DMS53 treated with DMSO at 0.1 percent for 48 hours (cell line): ENCODE data around the gene CRYL1.
"Not testable (repeated sequence)": the region's sequence is repeated elsewhere in the genome, so short reads cannot be mapped to it uniquely, and the experiment has no call there.

Experiments used
- DNase-seq: peaks from one replicate; lab custom pipeline; 2025; ENCODE audit not compliant: unreplicated experiment; lab: John Stamatoyannopoulos, UW

Gene CRYL1

DNA sequence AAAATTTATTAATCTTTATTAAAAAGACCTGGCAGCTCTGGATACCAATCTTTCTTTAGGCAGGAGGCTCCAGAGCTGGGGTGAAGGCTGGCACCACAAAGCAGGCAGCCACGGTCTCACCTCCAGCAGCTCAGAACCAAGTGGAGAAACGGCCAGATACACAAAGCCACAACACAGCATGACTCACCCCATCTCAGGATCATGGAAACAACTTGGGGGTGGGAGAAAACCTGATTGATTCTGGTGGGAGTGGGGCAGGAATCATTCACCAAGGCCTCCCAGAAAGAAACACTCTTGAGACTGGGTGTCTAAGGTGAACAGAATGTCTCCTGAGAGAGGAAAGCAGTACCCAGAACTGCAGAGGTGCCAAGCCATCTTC is 64.2 kb downstream of the CRYL1 start:
- DNase-seq, result no peak

DNA sequence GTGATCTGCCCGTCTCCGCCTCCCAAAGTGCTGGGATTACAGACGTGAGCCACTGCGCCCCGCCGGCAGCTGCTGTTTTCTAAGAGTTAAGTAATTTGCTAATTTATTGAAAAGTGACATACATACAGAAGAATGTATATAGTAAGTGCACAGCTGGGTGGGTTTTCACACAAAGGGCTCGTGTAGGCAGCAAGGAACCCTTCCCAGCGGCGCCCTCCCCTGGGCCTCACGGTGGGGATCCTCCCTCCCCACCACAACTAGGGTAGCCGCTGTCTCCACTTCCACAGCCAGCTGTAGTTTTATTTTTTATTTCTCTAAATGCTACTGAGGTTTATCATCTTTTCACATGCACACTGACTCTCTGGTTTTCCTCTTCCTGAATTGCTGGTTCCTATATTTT is 64.9 kb downstream of the CRYL1 start:
- no peak for DNase-seq

DNA sequence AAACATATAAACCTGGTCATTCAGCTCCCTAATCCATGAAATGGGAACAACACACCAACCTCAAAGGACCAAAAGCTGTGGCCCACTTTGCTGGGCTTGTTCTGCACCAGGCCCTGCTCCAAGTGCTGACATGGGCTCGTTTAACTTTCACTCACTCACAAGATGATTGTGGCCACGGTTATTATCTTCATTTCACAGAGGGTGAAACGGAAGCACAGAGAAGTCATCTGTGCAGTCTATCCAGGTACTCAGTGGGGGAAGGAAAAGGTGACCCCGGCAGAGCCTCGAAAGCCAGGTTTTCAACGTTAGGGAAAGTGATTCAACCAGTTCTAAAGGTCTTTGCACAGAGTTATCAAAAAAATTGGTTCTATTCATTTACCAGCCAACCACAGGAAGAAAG is 68.0 kb downstream of the CRYL1 start:
- no peak for DNase-seq

DNA sequence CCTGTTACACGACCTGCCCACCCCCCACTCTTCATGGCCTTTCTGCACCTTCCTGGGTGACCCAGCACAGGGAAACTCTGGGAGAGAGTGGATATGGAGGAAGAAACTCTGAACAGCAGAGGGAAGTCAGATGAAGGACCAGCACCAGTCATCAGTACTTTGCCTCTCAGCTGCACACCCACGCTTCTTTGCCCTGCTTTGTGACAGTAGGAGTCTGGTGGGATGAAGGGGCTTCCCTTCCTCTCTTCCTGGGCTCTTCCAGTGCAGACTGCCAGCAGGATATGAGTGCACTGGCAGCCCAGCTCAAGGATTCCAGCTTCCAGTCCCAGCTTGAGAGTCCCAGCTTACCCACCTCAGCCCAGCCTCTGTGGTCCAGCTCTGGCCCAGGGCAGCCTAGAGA is 68.9 kb downstream of the CRYL1 start:
- no peak for DNase-seq

DNA sequence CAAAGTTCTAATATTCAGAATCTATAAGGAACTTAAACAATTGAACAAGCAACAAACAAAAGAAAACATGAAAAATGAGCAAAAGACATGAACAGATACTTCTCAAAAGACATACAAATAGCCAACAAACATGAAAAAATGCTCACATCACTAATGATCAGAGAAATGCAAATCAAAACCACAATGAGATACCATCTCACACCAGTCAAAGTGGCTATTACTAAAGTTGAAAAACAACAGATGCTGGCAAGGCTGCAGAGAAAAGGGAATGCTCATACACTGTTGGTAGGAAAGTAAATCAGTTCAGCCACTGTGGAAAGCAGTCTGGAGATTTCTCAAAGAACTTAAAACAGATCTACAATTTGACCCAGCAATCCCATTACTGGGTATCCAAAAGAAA is 74.3 kb downstream of the CRYL1 start:
- no peak for DNase-seq

DNA sequence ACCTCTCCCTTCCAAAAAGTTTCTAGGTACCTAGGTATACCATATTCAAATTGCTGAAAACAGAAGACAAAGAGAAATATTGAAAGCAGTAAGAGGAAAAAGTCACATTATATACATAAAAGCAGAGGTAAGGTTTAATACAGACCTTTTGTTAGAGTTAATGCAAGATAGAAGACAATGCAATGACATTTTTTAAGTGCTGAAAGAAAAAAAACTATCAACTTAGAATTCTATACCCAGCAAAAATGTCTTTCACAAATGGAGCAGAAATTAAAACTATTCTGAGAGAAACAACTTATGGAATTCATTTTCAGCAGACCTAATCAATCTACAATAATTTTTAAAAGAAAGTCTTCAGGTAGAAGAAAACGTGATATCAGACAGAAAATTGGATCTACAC is 77.2 kb downstream of the CRYL1 start:
- DNase-seq, result no peak

DNA sequence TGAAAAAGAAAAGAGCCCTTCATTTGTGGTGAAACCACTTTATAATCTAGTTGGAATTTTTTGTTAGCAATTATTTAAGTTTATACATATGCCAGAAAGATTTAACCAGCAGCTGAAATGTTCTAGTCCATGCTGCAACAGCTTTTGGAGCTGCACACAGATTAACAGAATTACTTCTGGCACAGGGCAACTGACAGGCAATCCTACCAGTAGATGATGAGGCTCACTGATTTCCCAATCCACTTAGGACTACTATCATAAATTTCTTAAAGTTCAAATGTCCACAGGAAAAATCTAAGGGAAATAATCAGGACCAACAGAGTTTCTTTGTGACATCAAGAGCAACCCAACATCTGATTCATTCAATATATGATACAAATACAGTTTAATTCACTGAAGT is 78.8 kb downstream of the CRYL1 start:
- no peak for DNase-seq

DNA sequence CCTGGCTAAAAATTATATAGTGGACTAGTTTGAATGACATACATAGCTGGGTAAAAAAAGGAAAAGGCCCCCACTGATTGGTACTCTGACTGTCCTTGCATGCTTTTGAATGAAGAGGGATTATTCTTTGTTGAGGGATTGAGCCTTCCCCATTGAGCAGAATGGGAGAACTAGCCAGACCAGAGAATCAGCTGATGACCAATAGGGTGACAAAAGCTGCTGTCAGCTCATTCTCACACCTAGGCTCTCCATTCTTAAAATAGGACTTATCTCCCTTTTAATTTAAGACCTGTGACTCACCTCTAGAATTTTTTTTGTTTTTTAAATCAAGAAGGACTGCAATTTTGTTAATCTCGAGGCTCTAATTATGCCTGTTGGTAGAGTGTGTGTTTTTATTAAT is 79.3 kb downstream of the CRYL1 start:
- DNase-seq, result no peak

DNA sequence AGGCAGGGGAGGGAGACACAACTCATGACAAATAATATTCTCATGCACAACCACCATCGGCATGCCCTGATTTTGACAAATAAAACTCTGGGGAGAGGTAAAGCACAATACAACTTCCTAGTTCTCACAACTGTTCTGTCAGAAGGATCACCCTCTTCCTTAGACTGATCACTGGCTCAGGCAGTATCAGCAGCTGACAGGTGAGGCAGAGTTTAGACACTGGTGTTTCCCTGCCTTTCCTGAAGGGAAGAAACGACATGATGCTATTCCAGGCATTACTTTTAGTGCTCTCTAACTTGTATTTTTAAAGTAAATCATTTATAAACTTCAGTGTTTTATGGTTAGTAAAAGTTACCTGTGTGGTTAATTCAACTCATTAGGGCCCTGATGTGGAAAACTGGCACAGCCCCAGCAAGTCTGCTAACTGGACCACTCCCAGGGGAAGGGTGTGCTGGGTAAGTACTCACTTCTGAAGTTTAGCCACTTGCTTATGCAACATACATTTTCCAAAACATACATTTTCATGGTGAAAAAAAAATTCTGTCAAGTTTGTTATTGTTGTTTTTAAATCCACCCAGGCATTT is 82.8 kb downstream of the CRYL1 start:
- DNase-seq, result no peak

DNA sequence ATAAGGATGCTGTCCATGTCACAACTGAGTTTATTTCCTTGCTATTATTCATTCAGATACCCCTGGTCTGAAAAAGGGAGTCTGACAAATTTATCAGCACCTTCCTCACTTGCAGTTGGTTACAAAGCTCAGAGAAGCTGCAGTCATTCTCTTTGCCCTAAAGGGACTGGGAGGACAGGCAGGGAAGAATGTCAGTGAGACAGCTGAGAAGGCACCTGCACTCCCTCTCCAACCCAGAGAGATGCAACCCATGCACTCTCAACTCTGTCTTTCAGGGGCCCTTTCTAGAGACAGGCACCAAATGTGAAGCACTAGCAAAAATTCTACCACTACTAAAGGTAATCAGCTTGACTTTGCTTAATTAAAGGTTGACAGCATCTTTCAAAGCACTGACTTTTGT is 83.3 kb downstream of the CRYL1 start:
- DNase-seq, result no peak

DNA sequence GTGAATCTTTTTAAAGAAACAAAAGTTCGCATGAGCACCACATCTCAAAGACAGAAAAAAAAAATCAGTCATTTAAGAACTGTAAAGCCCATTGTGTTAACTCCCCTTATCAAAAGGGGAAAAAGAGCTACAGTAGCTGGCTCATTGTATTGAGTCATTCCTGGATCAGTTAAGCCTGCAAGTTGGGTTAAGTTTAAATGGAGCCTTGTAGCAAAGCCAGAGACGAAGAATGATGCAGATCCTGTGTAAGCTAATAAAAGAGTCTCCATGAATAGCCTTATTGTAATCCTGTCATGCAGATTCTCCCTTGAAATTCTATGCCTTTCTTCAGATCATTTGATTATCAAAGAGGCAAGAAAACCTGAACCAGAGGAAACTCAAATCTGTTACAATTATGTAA is 83.8 kb downstream of the CRYL1 start:
- DNase-seq, result no peak

DNA sequence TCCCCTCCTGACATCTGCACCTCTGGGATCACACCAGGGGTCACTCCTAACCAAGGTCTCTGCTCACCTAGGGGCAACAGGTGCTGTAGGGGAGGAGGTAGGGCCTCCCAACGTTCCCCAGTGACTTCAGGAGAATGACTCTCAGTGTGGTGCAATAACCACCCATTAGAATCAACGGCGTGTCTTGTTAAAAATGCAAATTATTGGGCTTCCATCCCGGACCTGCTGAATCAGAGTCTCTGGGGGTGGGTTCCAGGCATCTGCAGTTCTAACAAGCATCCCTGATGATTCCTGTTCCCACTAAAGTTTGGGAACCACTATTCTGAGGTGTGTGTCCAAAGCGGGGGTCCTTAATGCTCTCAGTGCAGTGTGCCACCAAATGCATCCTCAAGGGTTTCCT is 84.6 kb downstream of the CRYL1 start:
- DNase-seq, result no peak

DNA sequence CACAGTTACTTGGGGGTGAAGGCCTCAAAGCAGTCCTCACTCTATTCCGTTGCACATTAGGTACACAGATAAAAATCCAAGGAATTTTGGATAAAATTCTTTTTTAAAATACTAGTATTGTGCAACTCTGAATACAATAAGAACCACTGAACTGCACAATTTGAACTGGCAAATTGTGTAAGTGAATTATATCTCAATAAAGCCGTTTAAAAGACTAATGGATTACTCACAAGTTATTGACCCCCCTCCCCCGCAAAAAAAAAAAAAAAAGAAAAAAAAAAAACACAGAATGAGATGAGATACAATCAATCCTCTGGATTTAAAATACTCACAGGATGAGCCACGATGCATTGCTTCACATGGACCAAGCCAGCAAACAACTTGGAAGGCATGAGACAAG is 86.4 kb downstream of the CRYL1 start:
- no peak for DNase-seq

DNA sequence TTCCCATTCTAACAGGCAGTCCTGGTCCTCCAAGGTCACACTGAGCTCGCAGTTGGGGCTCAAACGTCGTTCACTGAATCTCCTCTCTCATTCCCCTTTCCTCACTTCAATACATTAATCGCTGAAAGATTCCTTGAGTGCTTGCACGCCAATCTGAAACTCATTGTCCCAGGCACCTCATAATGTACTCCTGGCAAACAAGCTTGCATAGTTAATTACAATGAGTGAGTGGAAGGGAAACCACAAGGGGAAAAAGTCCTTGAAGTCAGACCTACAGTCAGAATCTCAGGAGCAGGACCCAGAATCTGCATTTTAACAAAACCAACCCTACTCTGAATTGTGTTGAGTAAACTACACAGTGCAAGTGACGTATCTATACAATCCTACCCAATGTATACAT is 86.9 kb downstream of the CRYL1 start:
- no peak for DNase-seq

DNA sequence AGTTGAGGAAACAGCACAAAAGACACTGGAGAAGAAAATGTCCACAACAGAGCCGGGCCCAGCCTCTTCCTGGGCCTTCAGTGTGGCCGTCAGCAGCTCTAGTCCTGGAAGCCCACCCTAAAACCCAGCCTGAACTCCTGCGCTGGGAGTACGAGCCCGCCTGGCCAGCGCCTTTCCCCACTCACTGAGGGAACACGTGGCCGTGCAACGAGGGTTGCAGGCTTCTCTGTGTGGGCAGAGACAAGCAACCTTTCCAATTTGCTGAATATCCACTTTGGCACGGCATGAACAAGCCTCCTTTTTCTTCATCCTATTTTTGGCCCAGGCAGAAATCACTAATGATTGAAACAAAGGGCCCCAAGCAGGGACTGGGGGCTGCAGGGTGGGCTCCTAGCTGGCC is 89.2 kb downstream of the CRYL1 start:
- no peak for DNase-seq

DNA sequence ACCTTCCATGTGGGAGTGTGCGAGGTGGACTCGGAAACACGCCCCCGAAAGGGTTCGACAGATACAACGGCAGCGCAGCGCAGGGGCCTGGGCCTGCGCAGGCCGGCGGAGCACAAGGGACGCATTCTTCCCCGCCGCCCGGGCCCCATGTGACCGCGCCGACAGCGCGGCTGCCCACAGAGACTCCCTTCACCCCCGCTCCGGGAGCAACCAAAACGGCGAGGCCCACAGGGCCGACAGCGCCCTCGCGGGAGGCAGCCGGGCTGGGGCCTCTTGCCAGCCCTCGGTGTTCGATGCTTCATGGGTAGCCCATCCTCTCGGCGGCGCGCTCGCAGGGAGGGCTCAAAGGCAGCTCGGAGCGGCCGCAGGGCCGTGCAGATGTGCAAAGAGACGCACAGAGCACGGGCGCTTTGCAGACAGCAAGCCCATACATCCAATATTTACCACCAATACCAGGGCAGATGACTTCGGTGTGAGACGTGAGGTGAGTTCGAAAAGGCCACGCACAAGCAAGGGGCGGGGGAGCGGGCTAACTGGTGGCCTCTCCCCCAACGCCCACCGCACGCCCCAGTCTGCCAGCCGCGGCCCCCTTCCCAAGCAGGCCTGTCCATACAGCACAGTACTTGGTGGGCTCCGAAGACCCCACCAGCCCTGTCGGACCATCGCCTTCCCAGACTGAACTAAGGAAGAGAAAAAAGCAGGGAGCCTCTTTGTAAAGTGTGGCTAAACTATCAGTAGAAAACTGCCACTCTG is 89.9 kb downstream of the CRYL1 start:
- no peak for DNase-seq

DNA sequence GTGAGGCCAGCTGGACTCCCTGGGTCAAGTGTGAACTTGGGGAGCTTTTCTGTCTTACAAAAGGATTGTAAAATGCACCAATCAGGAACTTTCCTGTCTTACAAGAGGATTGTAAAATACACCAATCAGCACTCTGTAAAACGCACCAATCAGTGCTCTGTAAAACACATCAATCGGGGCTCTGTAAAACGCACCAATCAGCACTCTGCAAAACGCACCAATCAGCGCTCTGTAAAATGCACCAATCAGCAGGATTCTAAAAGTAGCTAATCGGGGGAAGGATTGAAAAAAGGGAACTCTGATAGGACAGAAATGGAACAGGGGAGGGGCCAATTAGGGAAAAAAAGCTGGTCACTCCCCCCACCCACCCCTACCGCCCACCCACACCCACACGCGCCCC is 91.4 kb downstream of the CRYL1 start:
- DNase-seq, result not testable (repeated sequence)

DNA sequence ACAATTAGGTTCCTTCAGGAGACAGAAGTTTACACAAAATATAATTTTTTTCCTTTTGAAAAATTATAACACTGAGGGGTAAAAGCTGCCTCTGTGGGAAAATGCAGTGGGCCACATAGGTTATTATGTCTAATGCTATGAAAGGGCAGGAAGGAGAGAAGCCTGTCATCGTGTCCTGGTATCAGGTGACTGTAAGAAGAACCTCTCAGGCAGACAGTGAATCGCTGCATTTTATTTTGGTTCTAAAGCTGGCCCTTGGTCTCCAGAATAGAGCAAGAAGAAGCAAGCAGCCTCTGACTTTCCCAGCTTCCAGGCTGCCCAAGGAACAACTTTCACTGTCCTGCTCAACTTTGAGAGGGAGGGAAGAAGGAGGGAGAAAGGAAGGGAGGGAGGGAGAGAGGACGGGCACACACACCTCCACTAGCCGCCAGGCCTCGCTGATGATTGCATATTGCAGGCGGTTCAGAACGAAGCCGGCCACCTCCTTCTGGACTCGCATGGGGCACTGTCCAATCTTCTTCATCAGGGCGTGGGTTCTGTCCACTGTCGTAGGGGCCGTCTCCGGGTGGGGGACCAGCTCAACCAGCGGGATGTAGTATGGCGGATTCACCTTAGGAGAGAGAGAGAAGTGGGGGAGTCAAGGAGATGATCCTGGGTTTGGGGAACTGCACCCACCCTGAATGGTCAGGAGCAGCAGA is 93.8 kb downstream of the CRYL1 start:
- DNase-seq, result no peak

DNA sequence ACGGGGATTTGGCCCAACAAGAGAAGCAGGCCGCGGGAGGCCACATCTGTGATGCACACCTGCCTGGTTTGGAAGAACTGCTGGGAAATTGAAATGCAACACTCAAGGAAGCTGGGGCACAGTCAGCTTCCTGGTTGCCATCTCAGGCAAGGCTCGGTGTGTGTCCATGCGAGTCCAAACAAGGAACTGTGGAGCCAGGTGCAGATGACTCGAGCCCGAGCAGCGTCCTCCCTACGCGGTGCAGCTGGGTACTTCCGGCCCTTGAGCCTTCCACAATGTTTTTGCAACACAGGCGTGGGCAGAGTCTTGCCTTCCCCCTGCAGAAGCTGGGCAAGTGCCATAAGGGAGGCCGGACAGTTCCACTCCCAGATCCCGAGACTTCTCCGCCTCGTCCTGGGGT is 94.6 kb downstream of the CRYL1 start:
- peak; percentile 69 for DNase-seq

DNA sequence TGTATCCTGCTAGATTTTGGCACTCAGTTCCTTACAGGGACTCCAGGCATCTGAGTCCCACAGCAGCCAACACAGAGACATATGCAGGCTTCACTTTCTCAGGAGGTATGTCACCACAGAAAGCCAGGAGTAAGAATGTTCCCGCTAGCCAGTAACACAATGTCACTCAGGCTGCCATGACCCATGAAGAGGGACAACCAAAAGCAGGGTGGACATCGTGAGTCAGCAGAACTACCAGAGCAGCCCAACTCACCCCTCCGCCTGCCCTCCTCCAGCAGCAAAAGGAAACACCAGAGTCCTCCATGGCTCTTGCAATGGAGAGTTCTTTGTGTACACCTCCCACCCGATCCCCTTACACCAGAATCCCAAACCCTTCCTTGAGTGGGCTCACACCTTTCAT is 95.4 kb downstream of the CRYL1 start:
- DNase-seq, result no peak

DNA sequence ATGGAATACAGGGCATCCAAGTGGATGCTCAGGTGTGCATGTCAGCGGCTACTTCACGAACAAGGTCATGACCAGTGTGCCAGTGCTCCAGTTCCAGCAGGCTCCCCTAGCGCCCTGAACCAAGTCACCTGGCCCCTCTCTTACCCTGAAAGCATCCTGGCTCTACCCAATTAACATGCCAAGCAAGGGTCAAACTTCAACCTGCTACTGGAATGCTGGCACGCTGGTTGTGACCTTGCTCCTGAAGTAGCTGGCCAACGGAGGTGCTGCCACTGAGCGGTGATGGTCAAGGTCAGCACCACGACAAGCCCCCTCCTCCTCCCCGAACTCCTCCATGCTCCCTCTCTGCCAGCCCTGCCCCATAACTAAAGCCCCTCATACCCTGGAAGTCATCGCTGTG is 96.0 kb downstream of the CRYL1 start:
- no peak for DNase-seq
